ENCODE data around the gene TBC1D20. TPM values are rescaled to one million over a fixed set of nuclear protein-coding genes. Genes with fewer than 3 reads are reported as not detected.

The TBC1D20 gene
- total and polyA plus RNA-seq, 2 donors from 2014 or later, result 19.5 to 26.2 TPM

DNA sequence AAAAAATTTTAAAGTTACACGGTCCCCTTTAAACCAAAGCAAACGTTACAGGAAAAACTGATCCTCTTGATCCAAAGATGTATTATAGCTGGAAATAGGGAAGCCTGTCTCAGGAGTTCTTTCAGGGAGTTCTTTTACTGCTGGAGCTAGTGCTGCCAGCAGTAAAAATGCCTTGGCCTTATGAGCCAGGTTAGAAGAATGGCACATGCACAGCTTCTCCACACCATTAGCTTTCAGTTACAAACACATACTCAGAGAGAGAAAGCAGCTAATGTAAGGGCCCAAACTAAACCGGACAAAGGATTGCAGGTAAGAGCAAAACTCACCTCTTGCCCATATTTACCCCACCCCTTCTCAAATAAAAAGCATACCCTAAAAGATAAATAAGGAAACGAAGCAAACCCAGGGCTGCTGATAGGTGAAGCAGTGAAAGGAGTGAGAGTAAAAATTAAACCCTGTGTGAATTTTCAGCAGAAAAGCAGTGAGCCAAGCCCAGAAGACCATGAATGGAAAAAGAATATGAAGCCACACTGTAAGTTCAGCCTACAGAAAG, 19.0 kb downstream of the TBC1D20 start:
- H3K36me3 ChIP-seq (ENCODE audit: control insufficient read depth in 2 of 3, insufficient read depth in 3 of 3, low read length in 3 of 3), result peaks cover 8 to 46% (median 29%) of the 10 kb centered on the region in 3 donors
- H3K4me1 ChIP-seq (ENCODE audit: control insufficient read depth in 2 of 3, insufficient read depth in 2 of 3, low read depth in 1 of 3, low read length in 3 of 3), result peaks cover 0 to 11% (median 0%) of the 10 kb centered on the region in 3 donors
- H3K4me3 ChIP-seq (ENCODE audit: low read length in 3 of 3), result no peak overlapping the region
- intact Hi-C loops (cut with DNase I), result no loop called here
- no peaks in the 10 kb centered on the region for H3K9me3 ChIP-seq (ENCODE audit: control insufficient read depth in 2 of 3, insufficient read depth in 1 of 3, low read length in 3 of 3)
- H3K9ac ChIP-seq (ENCODE audit: low read length in 3 of 3), result no peak overlapping the region
- DNase-seq (no peak), FAIRE-seq (no peak)
- no peak overlapping the region for H3K27ac ChIP-seq (ENCODE audit: low read depth in 2 of 2, low read length in 2 of 2)
- H3K27me3 ChIP-seq (ENCODE audit: control insufficient read depth, insufficient read depth, low read length), result no peaks in the 10 kb centered on the region
- TF ChIP-seq, protein P1, sequence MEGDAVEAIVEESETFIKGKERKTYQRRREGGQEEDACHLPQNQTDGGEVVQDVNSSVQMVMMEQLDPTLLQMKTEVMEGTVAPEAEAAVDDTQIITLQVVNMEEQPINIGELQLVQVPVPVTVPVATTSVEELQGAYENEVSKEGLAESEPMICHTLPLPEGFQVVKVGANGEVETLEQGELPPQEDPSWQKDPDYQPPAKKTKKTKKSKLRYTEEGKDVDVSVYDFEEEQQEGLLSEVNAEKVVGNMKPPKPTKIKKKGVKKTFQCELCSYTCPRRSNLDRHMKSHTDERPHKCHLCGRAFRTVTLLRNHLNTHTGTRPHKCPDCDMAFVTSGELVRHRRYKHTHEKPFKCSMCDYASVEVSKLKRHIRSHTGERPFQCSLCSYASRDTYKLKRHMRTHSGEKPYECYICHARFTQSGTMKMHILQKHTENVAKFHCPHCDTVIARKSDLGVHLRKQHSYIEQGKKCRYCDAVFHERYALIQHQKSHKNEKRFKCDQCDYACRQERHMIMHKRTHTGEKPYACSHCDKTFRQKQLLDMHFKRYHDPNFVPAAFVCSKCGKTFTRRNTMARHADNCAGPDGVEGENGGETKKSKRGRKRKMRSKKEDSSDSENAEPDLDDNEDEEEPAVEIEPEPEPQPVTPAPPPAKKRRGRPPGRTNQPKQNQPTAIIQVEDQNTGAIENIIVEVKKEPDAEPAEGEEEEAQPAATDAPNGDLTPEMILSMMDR (IDR thresholded peaks at IDR 0.05; ENCODE audit: borderline replicate concordance, extremely low read depth, insufficient read depth), result no peak

GRCh38 chr20:440636-441035, 21.7 kb downstream of the TBC1D20 start:
- Histone ChIP-seq H3K9me3 (ENCODE audit: control insufficient read depth in 2 of 3, insufficient read depth in 1 of 3, low read length in 3 of 3) (no peaks in the 10 kb centered on the region), H3K9ac (ENCODE audit: low read length in 3 of 3) (no peak overlapping the region), H3K4me3 (ENCODE audit: low read length in 3 of 3) (no peak overlapping the region), H3K27ac (ENCODE audit: low read depth in 2 of 2, low read length in 2 of 2) (no peak overlapping the region), H3K27me3 (ENCODE audit: control insufficient read depth, insufficient read depth, low read length) (no peaks in the 10 kb centered on the region), H3K36me3 (ENCODE audit: control insufficient read depth in 2 of 3, insufficient read depth in 3 of 3, low read length in 3 of 3) (peaks cover 11 to 63% (median 48%) of the 10 kb centered on the region in 3 donors), H3K4me1 (ENCODE audit: control insufficient read depth in 2 of 3, insufficient read depth in 2 of 3, low read depth in 1 of 3, low read length in 3 of 3) (peaks cover 0 to 9% (median 0%) of the 10 kb centered on the region in 3 donors)
- intact Hi-C loops (cut with DNase I), result no loop called here
- DNase-seq (no peak), FAIRE-seq (no peak)
- TF ChIP-seq, protein P1 (IDR thresholded peaks at IDR 0.05; ENCODE audit: borderline replicate concordance, extremely low read depth, insufficient read depth), result no peak

DNA sequence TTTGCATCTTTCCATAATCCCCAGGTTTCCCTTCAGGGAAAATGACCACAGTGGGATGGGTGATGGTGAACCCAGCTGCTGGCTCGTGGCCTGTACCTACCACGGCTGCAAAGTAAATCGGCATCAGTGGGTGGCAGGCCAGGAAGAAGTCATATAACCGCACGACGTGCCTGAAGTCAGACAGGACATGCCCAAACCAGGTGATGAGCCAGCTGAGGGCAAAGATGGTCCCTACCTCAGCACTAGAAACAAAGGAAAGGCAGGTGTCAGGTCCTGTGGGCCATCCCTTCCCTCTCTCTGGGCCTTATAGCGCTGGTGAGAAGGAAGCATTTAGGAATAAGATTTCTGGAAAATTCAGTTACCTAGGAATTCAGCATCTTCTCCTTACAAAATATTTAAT, 22.2 kb downstream of the TBC1D20 start:
- TF ChIP-seq, protein P1 (IDR thresholded peaks at IDR 0.05; ENCODE audit: borderline replicate concordance, extremely low read depth, insufficient read depth), result no peak
- no peak overlapping the region for H3K9ac ChIP-seq (ENCODE audit: low read length in 3 of 3)
- no peak for FAIRE-seq
- no peak overlapping the region for H3K4me3 ChIP-seq (ENCODE audit: low read length in 3 of 3)
- H3K4me1 ChIP-seq (ENCODE audit: control insufficient read depth in 2 of 3, insufficient read depth in 2 of 3, low read depth in 1 of 3, low read length in 3 of 3), result peaks cover 0 to 6% (median 0%) of the 10 kb centered on the region in 3 donors
- no peak for DNase-seq
- intact Hi-C loops (cut with DNase I), result no loop called here
- no peaks in the 10 kb centered on the region for H3K9me3 ChIP-seq (ENCODE audit: control insufficient read depth in 2 of 3, insufficient read depth in 1 of 3, low read length in 3 of 3)
- H3K36me3 ChIP-seq (ENCODE audit: control insufficient read depth in 2 of 3, insufficient read depth in 3 of 3, low read length in 3 of 3), result peaks cover 11 to 68% (median 53%) of the 10 kb centered on the region in 3 donors
- no peaks in the 10 kb centered on the region for H3K27me3 ChIP-seq (ENCODE audit: control insufficient read depth, insufficient read depth, low read length)
- no peak overlapping the region for H3K27ac ChIP-seq (ENCODE audit: low read depth in 2 of 2, low read length in 2 of 2)

Measured in kidney (tissue), 14 donors.